Osteocyte (in vitro differentiated cells): ENCODE measurements around the gene ZNF622. TPM values are rescaled to one million over a fixed set of nuclear protein-coding genes. Genes with fewer than 3 reads are reported as not detected.

Experiments used
- DNase-seq: peaks from one replicate; pipeline ENCODE4 v3.0.0; 2021; ENCODE audit warnings: mixed read lengths; ENCODE audit not compliant: unreplicated experiment; ENCODE audit errors: extremely low spot score
- H3K27ac Mint-ChIP-seq: one replicate; pipeline ENCODE4 v1.8.0; 2021; ENCODE audit warnings: mild to moderate bottlenecking, mixed read lengths; ENCODE audit not compliant: unreplicated experiment
- H3K27me3 Mint-ChIP-seq: one replicate; pipeline ENCODE4 v1.8.0; 2021; ENCODE audit warnings: mixed read lengths; ENCODE audit not compliant: unreplicated experiment
- H3K36me3 Mint-ChIP-seq: one replicate; pipeline ENCODE4 v1.8.0; 2021; ENCODE audit warnings: mixed read lengths; ENCODE audit not compliant: unreplicated experiment
- H3K4me1 Mint-ChIP-seq: one replicate; pipeline ENCODE4 v1.8.0; 2021; ENCODE audit warnings: mixed read lengths; ENCODE audit not compliant: unreplicated experiment
- H3K4me3 Mint-ChIP-seq: one replicate; pipeline ENCODE4 v1.8.0; 2021; ENCODE audit warnings: mild to moderate bottlenecking, moderate library complexity, mixed read lengths; ENCODE audit not compliant: unreplicated experiment
- H3K9me3 Mint-ChIP-seq: one replicate; pipeline ENCODE4 v1.8.0; 2021; ENCODE audit warnings: mixed read lengths; ENCODE audit not compliant: unreplicated experiment
- total RNA-seq: library from RNA; stranded (reverse); gene quantifications from 2 replicates; pipeline ENCODE4 v1.2.1, GENCODE V29; 2021
- TF ChIP-seq, protein P1 (sequence below): fragments of 200-600 bp; sonication (generic); IDR thresholded peaks from 2 replicates; pipeline ENCODE4 v1.5.0; 2021; ENCODE audit warnings: antibody characterized with exemption, mild to moderate bottlenecking, moderate library complexity

ZNF622 gene
- total RNA-seq, 1 donor from 2014 or later: 29.2 TPM

DNA sequence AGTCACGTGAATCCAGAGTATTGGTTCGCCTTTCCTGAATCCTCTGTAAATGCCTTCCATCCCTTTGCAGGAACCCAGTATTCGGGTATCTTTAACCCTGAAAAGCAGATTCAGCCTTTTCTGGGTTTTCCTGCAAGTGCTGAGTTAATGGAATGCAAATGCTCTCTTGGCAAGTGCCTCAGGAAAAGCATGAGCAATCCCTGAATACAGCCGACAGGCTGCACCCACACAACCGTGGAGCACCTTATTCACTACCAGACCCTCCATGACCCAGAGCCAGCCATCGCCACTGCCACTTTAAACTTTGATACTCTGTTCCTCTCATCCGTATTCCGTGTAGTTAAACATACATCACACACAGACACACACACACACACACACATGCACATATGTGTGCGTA is 54.4 kb downstream of the ZNF622 start:
- Mint-ChIP-seq H3K4me3 (no peak overlapping the region), H3K27ac (no peak overlapping the region), H3K9me3 (no peaks in the 10 kb centered on the region), H3K27me3 (peaks cover 21% of the 10 kb centered on the region), H3K4me1 (no peaks in the 10 kb centered on the region), H3K36me3 (no peaks in the 10 kb centered on the region)
- DNase-seq: no peak
- TF ChIP-seq, protein P1, sequence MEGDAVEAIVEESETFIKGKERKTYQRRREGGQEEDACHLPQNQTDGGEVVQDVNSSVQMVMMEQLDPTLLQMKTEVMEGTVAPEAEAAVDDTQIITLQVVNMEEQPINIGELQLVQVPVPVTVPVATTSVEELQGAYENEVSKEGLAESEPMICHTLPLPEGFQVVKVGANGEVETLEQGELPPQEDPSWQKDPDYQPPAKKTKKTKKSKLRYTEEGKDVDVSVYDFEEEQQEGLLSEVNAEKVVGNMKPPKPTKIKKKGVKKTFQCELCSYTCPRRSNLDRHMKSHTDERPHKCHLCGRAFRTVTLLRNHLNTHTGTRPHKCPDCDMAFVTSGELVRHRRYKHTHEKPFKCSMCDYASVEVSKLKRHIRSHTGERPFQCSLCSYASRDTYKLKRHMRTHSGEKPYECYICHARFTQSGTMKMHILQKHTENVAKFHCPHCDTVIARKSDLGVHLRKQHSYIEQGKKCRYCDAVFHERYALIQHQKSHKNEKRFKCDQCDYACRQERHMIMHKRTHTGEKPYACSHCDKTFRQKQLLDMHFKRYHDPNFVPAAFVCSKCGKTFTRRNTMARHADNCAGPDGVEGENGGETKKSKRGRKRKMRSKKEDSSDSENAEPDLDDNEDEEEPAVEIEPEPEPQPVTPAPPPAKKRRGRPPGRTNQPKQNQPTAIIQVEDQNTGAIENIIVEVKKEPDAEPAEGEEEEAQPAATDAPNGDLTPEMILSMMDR: no peak

DNA sequence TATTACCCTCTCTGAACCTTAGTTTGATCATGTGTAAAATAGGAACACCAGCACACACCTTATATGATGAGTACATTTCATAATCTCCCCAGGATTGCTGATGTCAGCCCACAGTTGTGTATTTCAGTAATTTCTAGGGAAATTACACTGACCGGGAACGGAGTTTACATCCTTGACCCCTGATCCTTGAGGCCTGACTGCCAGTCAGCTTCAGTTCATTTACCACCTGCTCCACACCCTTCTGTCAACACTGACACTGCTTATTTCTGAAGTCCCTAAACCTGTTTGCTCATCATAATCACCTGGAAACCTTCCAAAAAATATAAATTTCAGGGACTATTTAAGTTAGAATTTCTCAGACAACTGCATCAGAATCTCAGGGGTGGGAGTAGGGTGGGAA is 55.3 kb downstream of the ZNF622 start:
- Mint-ChIP-seq H3K4me1 (no peaks in the 10 kb centered on the region), H3K36me3 (no peaks in the 10 kb centered on the region), H3K4me3 (no peak overlapping the region), H3K27ac (no peak overlapping the region), H3K9me3 (no peaks in the 10 kb centered on the region), H3K27me3 (peaks cover 20% of the 10 kb centered on the region)
- TF ChIP-seq, protein P1: no peak
- no peak for DNase-seq

DNA sequence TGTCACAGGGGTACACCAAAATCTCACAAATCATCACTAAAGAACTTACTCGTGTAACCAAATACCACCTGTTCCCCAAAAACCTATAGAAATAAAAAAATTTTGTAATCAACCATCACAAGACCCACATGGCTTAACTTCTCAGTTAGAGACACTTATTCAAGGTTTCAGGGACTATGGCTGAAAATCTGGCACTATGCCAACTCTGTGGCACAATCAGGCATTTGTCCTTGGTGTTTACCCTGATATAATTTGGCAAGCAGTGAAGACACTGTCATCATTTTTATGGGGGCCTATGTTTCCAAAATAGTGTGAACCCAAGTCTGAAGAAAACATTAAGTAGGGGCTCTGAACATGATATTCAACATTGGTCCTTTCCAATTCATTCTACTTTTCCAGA is 59.0 kb downstream of the ZNF622 start:
- no peak overlapping the region for H3K27ac Mint-ChIP-seq
- no peaks in the 10 kb centered on the region for H3K4me1 Mint-ChIP-seq
- TF ChIP-seq, protein P1: no peak
- H3K36me3 Mint-ChIP-seq: no peaks in the 10 kb centered on the region
- no peak for DNase-seq
- H3K9me3 Mint-ChIP-seq: no peaks in the 10 kb centered on the region
- peaks cover 13% of the 10 kb centered on the region for H3K27me3 Mint-ChIP-seq
- H3K4me3 Mint-ChIP-seq: no peak overlapping the region

DNA sequence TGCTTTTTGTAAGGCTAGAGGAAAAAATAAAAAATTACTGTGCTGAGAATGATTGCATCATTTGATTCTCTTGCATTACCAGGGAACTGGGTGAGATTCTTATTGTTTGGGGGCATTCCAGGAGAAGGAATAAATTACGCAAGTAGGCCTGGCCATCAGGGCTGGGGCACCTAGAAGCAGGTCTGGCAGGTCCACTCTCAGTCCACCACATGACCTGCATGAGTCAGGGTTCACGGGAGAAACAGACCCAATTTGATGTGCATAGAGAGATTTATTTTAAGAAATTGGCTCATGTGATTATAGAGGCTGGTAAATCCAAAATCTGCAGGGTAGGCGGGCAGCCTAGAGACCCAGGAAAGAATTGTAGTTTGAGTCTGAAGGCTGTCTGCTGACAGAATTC is 59.6 kb downstream of the ZNF622 start:
- DNase-seq: no peak
- H3K4me1 Mint-ChIP-seq: no peaks in the 10 kb centered on the region

More for the DNA sequence above, 59.6 kb downstream of the ZNF622 start:
- Mint-ChIP-seq H3K27me3 (peaks cover 9% of the 10 kb centered on the region), H3K36me3 (no peaks in the 10 kb centered on the region), H3K27ac (no peak overlapping the region), H3K4me3 (no peak overlapping the region), H3K9me3 (no peaks in the 10 kb centered on the region)
- TF ChIP-seq, protein P1: no peak

Other genes with a start within 250 kb of the ZNF622 start
- gene RETREG1, start 151.2 kb upstream of the ZNF622 start, total RNA-seq: 0.78 and 0.91 TPM in 2 replicates